GM10248 (cell line): Measurements from ENCODE around the gene TSPAN10.
A peak's percentile ranks its signal among the peaks of the same experiment; 100 is the strongest.

Experiments used
- CTCF ChIA-PET: fragments of 300-600 bp; sonication (Branson Sonifier 250); formaldehyde crosslinking; extraction: SDS; loops from one replicate; lab custom pipeline; 2021; ENCODE audit warnings: antibody characterized with exemption; lab: Yijun Ruan, JAX
- POLR2A ChIA-PET: fragments of 350-650 bp; sonication (Branson Sonifier 250); formaldehyde crosslinking; extraction: SDS; loops from one replicate; lab custom pipeline; 2020; ENCODE audit warnings: antibody characterized with exemption; lab: Yijun Ruan, JAX
- DNase-seq: peaks from one replicate; pipeline ENCODE4 v3.0.0; 2012; ENCODE audit errors: extremely low spot score
- TF ChIP-seq, protein P1 (sequence below): IDR thresholded peaks from 2 replicates; pipeline ENCODE4 v1.5.1; 2012; ENCODE audit warnings: mild to moderate bottlenecking, low read depth; ENCODE audit errors: extremely low read depth, missing control alignments, control extremely low read depth

The TSPAN10 gene

DNA sequence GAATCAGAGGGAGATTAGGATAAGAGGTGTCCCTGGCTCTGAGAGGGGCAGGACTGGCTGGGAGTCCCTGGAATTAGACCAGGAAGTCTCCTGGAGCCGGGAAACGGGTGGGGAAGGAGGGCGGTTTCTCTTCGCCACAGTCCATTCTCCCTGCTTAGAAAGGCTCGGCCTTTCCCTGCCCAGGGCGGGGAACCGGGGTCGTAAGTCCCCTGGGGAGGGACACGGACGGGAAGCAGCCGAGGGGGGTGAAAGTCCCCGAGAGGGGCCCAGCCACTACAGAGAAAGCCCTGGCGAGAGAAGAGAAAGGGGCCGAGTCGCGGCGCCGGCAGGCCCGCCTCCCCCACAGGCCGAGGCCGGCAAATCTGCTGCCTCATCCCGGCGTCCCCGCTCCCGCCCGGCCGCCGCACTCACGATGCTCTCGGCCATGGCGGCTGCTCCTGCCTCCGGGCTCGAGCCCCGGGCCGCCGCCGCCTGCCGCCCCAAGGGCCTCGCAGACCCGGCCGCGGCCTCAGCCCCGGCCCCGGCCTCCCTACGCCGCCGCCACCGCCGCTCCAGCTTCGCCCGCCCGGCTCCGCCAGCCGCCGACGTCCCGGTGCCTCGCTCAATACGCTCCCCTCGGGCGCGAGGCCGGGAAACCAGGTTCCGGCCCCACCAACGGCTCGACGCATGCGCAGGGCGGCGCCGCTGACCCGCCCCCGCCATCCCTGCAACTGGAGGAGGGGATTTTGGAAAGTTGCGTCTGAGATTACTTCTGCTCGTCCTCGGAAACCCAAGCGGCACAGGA is at the start of gene TSPAN10, which contains the start of gene NPLOC4:
Gene TSPAN10, plus strand, starts transcription at position 692 of the 784 bp plus-strand sequence. CDS start 5,217 bp downstream, outside the sequence.
Gene NPLOC4, minus strand, starts transcription at position 608 of the 784 bp plus-strand sequence. Its CDS starts 182 bp downstream, at position 426.
- ChIA-PET POLR2A (no interaction called here), CTCF (interaction anchor here (1.9 kb wide), 1 partner anchor 35 kb away, joined by 4 read pairs; no protein-coding TSS in a partner anchor)
- TF ChIP-seq, protein P1, sequence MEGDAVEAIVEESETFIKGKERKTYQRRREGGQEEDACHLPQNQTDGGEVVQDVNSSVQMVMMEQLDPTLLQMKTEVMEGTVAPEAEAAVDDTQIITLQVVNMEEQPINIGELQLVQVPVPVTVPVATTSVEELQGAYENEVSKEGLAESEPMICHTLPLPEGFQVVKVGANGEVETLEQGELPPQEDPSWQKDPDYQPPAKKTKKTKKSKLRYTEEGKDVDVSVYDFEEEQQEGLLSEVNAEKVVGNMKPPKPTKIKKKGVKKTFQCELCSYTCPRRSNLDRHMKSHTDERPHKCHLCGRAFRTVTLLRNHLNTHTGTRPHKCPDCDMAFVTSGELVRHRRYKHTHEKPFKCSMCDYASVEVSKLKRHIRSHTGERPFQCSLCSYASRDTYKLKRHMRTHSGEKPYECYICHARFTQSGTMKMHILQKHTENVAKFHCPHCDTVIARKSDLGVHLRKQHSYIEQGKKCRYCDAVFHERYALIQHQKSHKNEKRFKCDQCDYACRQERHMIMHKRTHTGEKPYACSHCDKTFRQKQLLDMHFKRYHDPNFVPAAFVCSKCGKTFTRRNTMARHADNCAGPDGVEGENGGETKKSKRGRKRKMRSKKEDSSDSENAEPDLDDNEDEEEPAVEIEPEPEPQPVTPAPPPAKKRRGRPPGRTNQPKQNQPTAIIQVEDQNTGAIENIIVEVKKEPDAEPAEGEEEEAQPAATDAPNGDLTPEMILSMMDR, result no peak
- DNase-seq, result peak; percentile 95

DNA sequence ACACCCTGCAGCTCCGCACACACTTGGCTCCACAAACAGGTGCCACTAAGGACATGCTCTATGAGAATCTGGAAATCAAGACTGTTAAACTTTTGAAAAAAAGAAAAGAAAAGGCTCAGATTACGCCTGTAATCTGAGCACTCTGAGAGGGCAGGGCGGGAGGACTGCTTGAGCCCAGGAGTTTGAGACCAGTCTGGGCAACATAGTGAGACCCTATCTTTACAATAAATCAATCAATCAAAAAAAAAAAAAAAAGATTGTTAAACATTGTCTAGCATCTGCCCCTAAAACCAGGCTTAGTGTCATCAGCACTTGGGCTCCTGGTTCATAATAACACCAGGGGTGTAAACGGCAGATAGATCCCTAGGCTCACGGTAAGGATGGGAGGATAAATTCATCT is 47.4 kb upstream of the TSPAN10 start:
- TF ChIP-seq, protein P1, result no peak
- ChIA-PET CTCF (interaction anchor here (2.1 kb wide), 1 partner anchor 8 kb away, joined by 6 read pairs; no protein-coding TSS in a partner anchor), POLR2A (no interaction called here)

DNA sequence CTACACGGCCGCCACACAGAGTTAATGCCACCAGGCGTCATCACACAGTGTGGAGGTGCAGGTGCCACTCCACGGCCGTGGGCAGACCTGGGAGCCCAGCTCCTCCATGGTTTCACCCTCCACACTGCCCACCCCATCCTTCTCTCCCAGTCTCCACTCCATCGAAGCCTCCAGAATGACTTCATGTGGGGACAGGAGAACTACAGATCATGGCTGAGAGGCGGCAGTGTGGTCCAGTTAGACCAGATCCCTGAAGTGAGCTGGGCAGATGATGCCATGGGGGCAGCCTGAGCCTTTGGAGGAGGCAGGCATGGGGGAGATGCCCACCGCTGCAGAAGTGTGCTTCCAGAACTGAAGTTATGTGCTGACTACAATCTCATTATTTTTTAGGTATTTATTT is 46.9 kb upstream of the TSPAN10 start:
- TF ChIP-seq, protein P1, result no peak
- ChIA-PET POLR2A (no interaction called here), CTCF (interaction anchor here (2.1 kb wide), 1 partner anchor 8 kb away, joined by 6 read pairs; no protein-coding TSS in a partner anchor)
- no peak for DNase-seq

More for the DNA sequence above, 47.4 kb upstream of the TSPAN10 start:
- no peak for DNase-seq

DNA sequence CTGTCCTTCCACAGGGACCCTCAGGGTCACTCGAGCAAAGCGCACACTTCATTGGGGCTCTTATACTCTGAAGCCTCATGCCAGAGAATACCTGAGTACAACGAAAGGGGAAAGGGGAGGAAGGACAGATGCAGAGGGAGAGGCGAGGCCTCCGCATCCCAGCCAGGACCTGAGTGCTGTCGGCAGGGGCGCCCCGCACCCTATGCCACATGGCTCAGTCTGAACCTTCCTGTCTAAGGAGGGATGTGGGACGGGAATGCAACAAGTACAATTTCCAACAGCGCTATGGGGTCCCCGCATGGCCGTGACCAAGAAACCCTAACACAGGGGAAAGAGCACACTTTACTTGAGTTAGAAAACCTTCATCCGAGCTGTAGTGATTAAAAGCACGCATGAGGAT is 45.0 kb upstream of the TSPAN10 start:
- CTCF ChIA-PET, result interaction anchor here (1.8 kb wide), 1 partner anchor 9 kb away, joined by 6 read pairs; no protein-coding TSS in a partner anchor
- DNase-seq, result no peak
- TF ChIP-seq, protein P1, result no peak
- POLR2A ChIA-PET, result no interaction called here

DNA sequence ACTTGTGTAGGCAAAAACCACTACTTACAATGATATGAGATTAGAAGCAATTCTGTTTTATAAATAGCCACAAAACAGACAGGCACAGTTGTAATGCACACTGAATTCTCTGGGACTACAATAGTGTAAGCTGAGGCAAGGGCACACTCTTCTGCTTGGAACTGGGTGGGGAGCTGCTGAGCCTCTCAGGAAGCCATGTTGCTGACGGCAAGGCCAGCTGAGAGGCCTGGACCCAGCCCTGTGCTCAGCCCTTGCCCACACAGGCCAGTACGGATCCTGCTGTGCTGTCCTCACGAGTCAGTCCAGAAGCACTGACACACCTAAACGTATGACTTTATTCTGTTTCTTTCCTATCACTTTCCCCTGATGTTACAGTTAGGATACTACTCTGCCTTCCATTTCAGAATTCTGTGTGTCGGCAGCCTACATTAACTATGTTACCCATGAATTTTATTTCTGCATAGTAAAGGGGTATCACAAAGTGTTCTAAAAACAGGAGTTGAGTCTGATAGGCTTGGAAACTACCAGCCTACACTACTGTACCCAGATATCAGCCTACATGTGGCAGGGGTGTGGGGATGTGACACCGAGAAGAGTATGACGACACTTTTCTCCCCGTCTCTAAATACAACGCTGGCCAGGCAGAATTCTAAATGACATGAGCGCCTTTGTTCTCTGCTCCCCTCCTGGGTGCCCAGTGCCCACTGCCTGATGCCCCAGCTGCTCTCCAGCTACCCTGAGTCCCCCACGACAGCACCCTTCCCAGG is 43.7 kb upstream of the TSPAN10 start:
- CTCF ChIA-PET, result no interaction called here
- no peak for DNase-seq
- POLR2A ChIA-PET, result no interaction called here
- TF ChIP-seq, protein P1, result no peak
